Neural progenitor cell (in vitro differentiated cells): Measurements from ENCODE around the gene STRA6. TPM values are rescaled to one million over a fixed set of nuclear protein-coding genes. Genes with fewer than 3 reads are reported as not detected.
A peak's percentile ranks its signal among the peaks of the same experiment; 100 is the strongest.

Experiments
- DNase-seq: peaks from one replicate; pipeline ENCODE4 v3.0.0-alpha.2; 2016; ENCODE audit warnings: low spot score
- H2AFZ ChIP-seq: fragments of 200-600 bp; sonication (generic); replicated peaks from 2 replicates; pipeline ENCODE4 v1.6.1; 2016; ENCODE audit warnings: antibody characterized with exemption
- H3F3A ChIP-seq: fragments of 200-600 bp; sonication (generic); 2 replicates; pipeline ENCODE4 v1.6.1; 2016; ENCODE audit warnings: antibody characterized with exemption, low read depth
- H3K27ac ChIP-seq: fragments of 200-600 bp; sonication (generic); 2 replicates; pipeline ENCODE4 v1.5.1; 2016; ENCODE audit warnings: mild to moderate bottlenecking
- H3K27me3 ChIP-seq: fragments of 200-600 bp; sonication (generic); 2 replicates; pipeline ENCODE4 v1.6.1; 2016; ENCODE audit warnings: mild to moderate bottlenecking, moderate library complexity
- H3K36me3 ChIP-seq: fragments of 200-600 bp; sonication (generic); 2 replicates; pipeline ENCODE4 v1.5.1; 2016
- H3K4me1 ChIP-seq: fragments of 200-600 bp; sonication (generic); 2 replicates; pipeline ENCODE4 v1.6.1; 2016; ENCODE audit warnings: mixed run types
- H3K4me2 ChIP-seq: fragments of 200-600 bp; sonication (generic); 2 replicates; pipeline ENCODE4 v1.6.1; 2016
- H3K4me3 ChIP-seq: fragments of 200-600 bp; sonication (generic); 2 replicates; pipeline ENCODE4 v1.5.1; 2016
- H3K79me2 ChIP-seq: fragments of 200-600 bp; sonication (generic); 2 replicates; pipeline ENCODE4 v1.6.1; 2016; ENCODE audit warnings: low read depth
- H3K9ac ChIP-seq: fragments of 200-600 bp; sonication (generic); 2 replicates; pipeline ENCODE4 v1.6.1; 2016
- H3K9me3 ChIP-seq: fragments of 200-600 bp; sonication (generic); 2 replicates; pipeline ENCODE4 v1.5.1; 2016; ENCODE audit warnings: low read depth
- H4K20me1 ChIP-seq: fragments of 200-600 bp; sonication (generic); 2 replicates; pipeline ENCODE4 v1.6.1; 2016; ENCODE audit warnings: low read depth
- H3K27ac Mint-ChIP-seq: 3 replicates; pipeline ENCODE4 v1.8.0; 2021; ENCODE audit warnings: mixed read lengths
- H3K27me3 Mint-ChIP-seq: 2 replicates; pipeline ENCODE4 v1.8.0; 2022; ENCODE audit warnings: low read depth, mild to moderate bottlenecking, inconsistent platforms, moderate library complexity, mixed read lengths; ENCODE audit not compliant: insufficient read depth
- H3K36me3 Mint-ChIP-seq: 3 replicates; pipeline ENCODE4 v1.8.0; 2021; ENCODE audit warnings: mixed read lengths
- H3K4me1 Mint-ChIP-seq: 3 replicates; pipeline ENCODE4 v1.8.0; 2021; ENCODE audit warnings: mixed read lengths
- H3K4me3 Mint-ChIP-seq: 3 replicates; pipeline ENCODE4 v1.8.0; 2021; ENCODE audit warnings: mild to moderate bottlenecking, moderate library complexity, mixed read lengths
- H3K9me3 Mint-ChIP-seq: 3 replicates; pipeline ENCODE4 v1.8.0; 2020; ENCODE audit warnings: mixed read lengths
- CTCF ChIP-seq: fragments of 200-600 bp; sonication (generic); IDR thresholded peaks from 2 replicates; pipeline ENCODE4 v1.5.1; 2017; ENCODE audit warnings: antibody characterized with exemption, mild to moderate bottlenecking
- EZH2 ChIP-seq: fragments of 200-600 bp; sonication (generic); IDR thresholded peaks from 2 replicates; pipeline ENCODE4 v1.6.1; 2017; ENCODE audit warnings: antibody characterized with exemption, mild to moderate bottlenecking, moderate library complexity
- EZH2phosphoT487 ChIP-seq: fragments of 200-600 bp; sonication (generic); IDR thresholded peaks from 2 replicates; pipeline ENCODE4 v1.6.1; 2017; ENCODE audit warnings: antibody characterized with exemption
- total RNA-seq: library from RNA; depleted of rRNA; stranded (reverse); fragments of >200 nt; gene quantifications from 2 replicates; pipeline ENCODE4 v1.2.3, GENCODE V29; 2015; ENCODE audit warnings: low replicate concordance

The STRA6 gene
- total RNA-seq, 1 donor from 2014 or later, result 3.1 TPM

- no peaks in the 10 kb centered on the region for H4K20me1 ChIP-seq
- peak overlapping the region; percentile 10 for H3K4me3 Mint-ChIP-seq
These were observed 11.9 kb upstream of the STRA6 start for GRCh38 chr15:74214324-74215021.

GRCh38 chr15:74213858-74214284 is 11.3 kb upstream of the STRA6 start:
- H3K4me1 ChIP-seq, result peaks cover 62% of the 10 kb centered on the region
- H3K4me3 ChIP-seq, result peak overlapping the region; percentile 17
- no peaks in the 10 kb centered on the region for H3K9me3 Mint-ChIP-seq
- no peak overlapping the region for H3K9ac ChIP-seq
- no peaks in the 10 kb centered on the region for H3K36me3 ChIP-seq
- peaks cover 60% of the 10 kb centered on the region for H3F3A ChIP-seq
- no peaks in the 10 kb centered on the region for H3K79me2 ChIP-seq
- H2AFZ ChIP-seq, result no peak overlapping the region
- peak overlapping the region; percentile 58 for H3K4me2 ChIP-seq
- no peak overlapping the region for H3K4me3 Mint-ChIP-seq
- H3K36me3 Mint-ChIP-seq, result no peaks in the 10 kb centered on the region
- no peaks in the 10 kb centered on the region for H4K20me1 ChIP-seq
- H3K27me3 Mint-ChIP-seq, result peaks cover 21% of the 10 kb centered on the region
- H3K27ac ChIP-seq, result peak overlapping the region; percentile 38
- no peaks in the 10 kb centered on the region for H3K27me3 ChIP-seq
- peaks cover 70% of the 10 kb centered on the region for H3K4me1 Mint-ChIP-seq
- peak overlapping the region; percentile 89 for H3K27ac Mint-ChIP-seq
- no peak for TF ChIP-seq EZH2phosphoT487
- TF ChIP-seq EZH2, result no peak
- no peaks in the 10 kb centered on the region for H3K9me3 ChIP-seq
- peak; percentile 84 for DNase-seq

More at GRCh38 chr15:74214324-74215021, 11.9 kb upstream of the STRA6 start:
- H3K4me1 ChIP-seq, result peaks cover 56% of the 10 kb centered on the region
- no peak overlapping the region for H3K9ac ChIP-seq
- H3K4me3 ChIP-seq, result no peak overlapping the region
- no peaks in the 10 kb centered on the region for H3K9me3 ChIP-seq
- H3K4me1 Mint-ChIP-seq, result peaks cover 69% of the 10 kb centered on the region
- no peaks in the 10 kb centered on the region for H3K9me3 Mint-ChIP-seq
- TF ChIP-seq CTCF (no peak), EZH2 (no peak), EZH2phosphoT487 (no peak)
- H3K27ac ChIP-seq, result no peak overlapping the region
- no peak for DNase-seq
- peak overlapping the region; percentile 58 for H3K4me2 ChIP-seq
- H3K27ac Mint-ChIP-seq, result peak overlapping the region; percentile 54
- no peak overlapping the region for H2AFZ ChIP-seq
- no peaks in the 10 kb centered on the region for H3K36me3 Mint-ChIP-seq
- H3F3A ChIP-seq, result peaks cover 55% of the 10 kb centered on the region
- H3K27me3 Mint-ChIP-seq, result peaks cover 19% of the 10 kb centered on the region
- H3K79me2 ChIP-seq, result no peaks in the 10 kb centered on the region
- no peaks in the 10 kb centered on the region for H3K36me3 ChIP-seq
- H3K27me3 ChIP-seq, result peaks cover 4% of the 10 kb centered on the region

- Histone ChIP-seq H2AFZ (no peak overlapping the region), H3K4me2 (no peak overlapping the region), H4K20me1 (no peaks in the 10 kb centered on the region), H3K9me3 (no peaks in the 10 kb centered on the region), H3K4me1 (peaks cover 68% of the 10 kb centered on the region), H3K4me3 (no peak overlapping the region), H3K36me3 (no peaks in the 10 kb centered on the region), H3F3A (peaks cover 60% of the 10 kb centered on the region), H3K27me3 (no peaks in the 10 kb centered on the region), H3K9ac (no peak overlapping the region), H3K79me2 (no peaks in the 10 kb centered on the region), H3K27ac (no peak overlapping the region)
- peaks cover 20% of the 10 kb centered on the region for H3K27me3 Mint-ChIP-seq
- peak overlapping the region; percentile 71 for H3K27ac Mint-ChIP-seq
- no peaks in the 10 kb centered on the region for H3K9me3 Mint-ChIP-seq
- H3K36me3 Mint-ChIP-seq, result no peaks in the 10 kb centered on the region
- TF ChIP-seq EZH2phosphoT487, result no peak
- TF ChIP-seq CTCF, result no peak
- TF ChIP-seq EZH2, result no peak
- H3K4me1 Mint-ChIP-seq, result peaks cover 83% of the 10 kb centered on the region
- no peak for DNase-seq
- H3K4me3 Mint-ChIP-seq, result no peak overlapping the region
These were observed 9.9 kb upstream of the STRA6 start for GRCh38 chr15:74212494-74212893.

- DNase-seq, result no peak
- Histone ChIP-seq H3K9me3 (no peaks in the 10 kb centered on the region), H3K4me1 (peaks cover 68% of the 10 kb centered on the region), H3K27ac (no peak overlapping the region), H2AFZ (no peak overlapping the region), H3K27me3 (no peaks in the 10 kb centered on the region), H4K20me1 (no peaks in the 10 kb centered on the region), H3K4me2 (no peak overlapping the region), H3K36me3 (no peaks in the 10 kb centered on the region), H3K9ac (no peak overlapping the region), H3F3A (peaks cover 60% of the 10 kb centered on the region), H3K4me3 (no peak overlapping the region), H3K79me2 (no peaks in the 10 kb centered on the region)
- Mint-ChIP-seq H3K27me3 (peaks cover 20% of the 10 kb centered on the region), H3K4me3 (no peak overlapping the region), H3K27ac (peak overlapping the region; percentile 58), H3K4me1 (peaks cover 89% of the 10 kb centered on the region), H3K36me3 (no peaks in the 10 kb centered on the region), H3K9me3 (no peaks in the 10 kb centered on the region)
- TF ChIP-seq EZH2phosphoT487 (no peak), EZH2 (no peak), CTCF (no peak)
These were observed 9.1 kb upstream of the STRA6 start for GRCh38 chr15:74211656-74212055.
